A673 (cell line): ENCODE data around the gene DUS1L. TPM values are rescaled to one million over a fixed set of nuclear protein-coding genes. Genes with fewer than 3 reads are reported as not detected.

Experiments
- BruUV-seq: library from RNA; stranded (reverse); fragments of 400-500 nt; replicated peaks from 2 replicates; lab custom pipeline; 2021; lab: Mats Ljungman, UMichigan
- CTCF ChIA-PET: fragments of 300-600 bp; sonication (Branson Sonifier 250); formaldehyde crosslinking; loops from one replicate; lab custom pipeline; 2022; ENCODE audit warnings: antibody characterized with exemption; lab: Charles Lee
- POLR2A ChIA-PET: fragments of 300-600 bp; sonication (Branson Sonifier 250); formaldehyde crosslinking; loops from one replicate; lab custom pipeline; 2022; ENCODE audit warnings: antibody characterized with exemption; ENCODE audit not compliant: low non-redundant PET; lab: Charles Lee
- DNase-seq: peaks from one replicate; pipeline ENCODE4 v3.0.0-alpha.2; 2015; ENCODE audit warnings: low spot score
- H3K27ac ChIP-seq: fragments of 200-600 bp; sonication (generic); 2 replicates; pipeline ENCODE4 v1.5.1; 2016; ENCODE audit warnings: mixed run types, low read depth, mild to moderate bottlenecking, mixed read lengths, antibody characterized with exemption, low read length; ENCODE audit not compliant: poor library complexity, severe bottlenecking
- H3K27me3 ChIP-seq: fragments of 200-600 bp; sonication (generic); replicated peaks from 2 replicates; pipeline ENCODE4 v1.6.1; 2017; ENCODE audit warnings: mixed run types, low read depth, mild to moderate bottlenecking, mixed read lengths, antibody characterized with exemption, low read length; ENCODE audit not compliant: insufficient read depth, poor library complexity
- H3K36me3 ChIP-seq: fragments of 200-600 bp; sonication (generic); 2 replicates; pipeline ENCODE4 v1.6.1; 2016; ENCODE audit warnings: mixed run types, mild to moderate bottlenecking, mixed read lengths, antibody characterized with exemption, low read length; ENCODE audit not compliant: insufficient read depth, poor library complexity, severe bottlenecking
- H3K4me1 ChIP-seq: fragments of 200-600 bp; sonication (generic); 2 replicates; pipeline ENCODE4 v1.6.1; 2017; ENCODE audit warnings: mixed run types, mild to moderate bottlenecking, mixed read lengths, antibody characterized with exemption, low read length; ENCODE audit not compliant: insufficient read depth, poor library complexity, severe bottlenecking
- H3K4me3 ChIP-seq: fragments of 200-600 bp; sonication (generic); 2 replicates; pipeline ENCODE4 v1.5.1; 2016; ENCODE audit warnings: low read depth, mixed run types, mild to moderate bottlenecking, mixed read lengths, low read length; ENCODE audit not compliant: poor library complexity, severe bottlenecking
- H3K9me3 ChIP-seq: fragments of 200-600 bp; sonication (generic); 2 replicates; pipeline ENCODE4 v1.6.1; 2016; ENCODE audit warnings: mixed run types, low read depth, mild to moderate bottlenecking, mixed read lengths, antibody characterized with exemption, low read length; ENCODE audit not compliant: poor library complexity, severe bottlenecking
- CTCF ChIP-seq: fragments of 300-800, 200-600 bp; sonication (generic); conservative IDR thresholded peaks from 2 replicates; pipeline ENCODE4 v1.5.1; 2017; ENCODE audit warnings: low read depth, mild to moderate bottlenecking, antibody characterized with exemption, low read length, moderate library complexity, mixed read lengths
- EZH2 ChIP-seq: fragments of 200-600 bp; sonication (generic); IDR thresholded peaks from 2 replicates; pipeline ENCODE4 v1.6.1; 2017; ENCODE audit warnings: borderline replicate concordance, low read depth, mild to moderate bottlenecking, mixed read lengths, antibody characterized with exemption, low read length; ENCODE audit not compliant: poor library complexity, severe bottlenecking
- intact Hi-C: fragments of 100-400 bp; cut with micrococcal nuclease; formaldehyde crosslinking; loops from one replicate; pipeline ENCODE4 v1.10.0; 2022; ENCODE audit not compliant: unreplicated experiment
- total RNA-seq: library from RNA; stranded (reverse); gene quantifications from 2 replicates; pipeline ENCODE4 v1.2.3, GENCODE V29; 2021

Gene DUS1L
- total RNA-seq, 1 experiment from 2014 or later: 143 TPM

- Histone ChIP-seq H3K36me3 (peaks cover 44% of the 10 kb centered on the region), H3K4me1 (peaks cover 6% of the 10 kb centered on the region), H3K27ac (no peak overlapping the region), H3K27me3 (no peaks in the 10 kb centered on the region), H3K9me3 (no peaks in the 10 kb centered on the region), H3K4me3 (peak overlapping the region; percentile 85)
- CTCF ChIA-PET: no interaction called here
- intact Hi-C loops: no loop called here
- no peak for DNase-seq
- TF ChIP-seq CTCF: no peak
- TF ChIP-seq EZH2: no peak
- POLR2A ChIA-PET: no interaction called here
- no TSS peak for BruUV-seq
Measured at GRCh38 chr17:82063424-82064415, 1.9 kb downstream of the DUS1L start.

GRCh38 chr17:82062984-82063368 lies 2.6 kb downstream of the DUS1L start:
- ChIA-PET POLR2A (no interaction called here), CTCF (no interaction called here)
- H3K36me3 ChIP-seq: peaks cover 51% of the 10 kb centered on the region
- H3K27me3 ChIP-seq: no peaks in the 10 kb centered on the region
- H3K9me3 ChIP-seq: no peaks in the 10 kb centered on the region
- peaks cover 6% of the 10 kb centered on the region for H3K4me1 ChIP-seq
- intact Hi-C loops: no loop called here
- no peak overlapping the region for H3K27ac ChIP-seq
- H3K4me3 ChIP-seq: no peak overlapping the region
- no peak for DNase-seq
- BruUV-seq: no TSS peak
- no peak for TF ChIP-seq EZH2

- H3K4me3 ChIP-seq: no peak overlapping the region
- H3K36me3 ChIP-seq: peaks cover 58% of the 10 kb centered on the region
- H3K4me1 ChIP-seq: peaks cover 6% of the 10 kb centered on the region
- no peaks in the 10 kb centered on the region for H3K9me3 ChIP-seq
- TF ChIP-seq CTCF: no peak
- no peak for TF ChIP-seq EZH2
- ChIA-PET POLR2A (no interaction called here), CTCF (no interaction called here)
- no peaks in the 10 kb centered on the region for H3K27me3 ChIP-seq
- no TSS peak for BruUV-seq
- intact Hi-C loops: no loop called here
- no peak overlapping the region for H3K27ac ChIP-seq
- DNase-seq: no peak
Measured at GRCh38 chr17:82062076-82062983, 3.3 kb downstream of the DUS1L start.
